Stimulated activated CD4-positive, alpha-beta T cell treated with anti-CD3 and anti-CD28 coated beads, Interleukin-1b, Interleukin-23, amount 100 ng/mL, for 24 hours (primary cell): ENCODE results near the gene KIRREL2.
"Not testable (repeated sequence)": the region's sequence is repeated elsewhere in the genome, so short reads cannot be mapped to it uniquely, and the experiment has no call there.

Source experiments
- DNase-seq, 4 experiments: peaks; one replicate each; pipeline ENCODE4 v3.0.0-alpha.2; 2020; ENCODE audit warnings: low read depth in 4 of 4, low spot score in 1 of 4

Gene KIRREL2

GRCh38 chr19:35895911-35896642, 39.4 kb downstream of the KIRREL2 start:
- DNase-seq: no peak

- DNase-seq: no peak
Measured at GRCh38 chr19:35896643-35897040, 39.9 kb downstream of the KIRREL2 start.

- DNase-seq: no peak
Measured at GRCh38 chr19:35897706-35898451, 41.2 kb downstream of the KIRREL2 start.

GRCh38 chr19:35898499-35898809, 41.7 kb downstream of the KIRREL2 start:
- no peak for DNase-seq

GRCh38 chr19:35899547-35900214, 43.0 kb downstream of the KIRREL2 start:
- peak; percentile 69 to 84 (median 76) for DNase-seq

GRCh38 chr19:35901055-35901644, 44.4 kb downstream of the KIRREL2 start:
- no peak for DNase-seq

- DNase-seq: no peak
Measured at GRCh38 chr19:35901854-35902661, 45.3 kb downstream of the KIRREL2 start, which contains the start of gene HCST. HCST (plus strand) TSS chr19:35902529; CDS start chr19:35902594, 65 bp downstream.

GRCh38 chr19:35902870-35903475, 46.3 kb downstream of the KIRREL2 start:
- DNase-seq: no peak

GRCh38 chr19:35903550-35904179, 47.0 kb downstream of the KIRREL2 start:
- peak; percentile 57 to 81 (median 62) for DNase-seq

- no peak for DNase-seq
Measured at GRCh38 chr19:35904311-35905068, 47.8 kb downstream of the KIRREL2 start.

- no peak for DNase-seq
Measured at GRCh38 chr19:35905178-35905727, 48.5 kb downstream of the KIRREL2 start.

GRCh38 chr19:35907377-35907745, 50.6 kb downstream of the KIRREL2 start:
- DNase-seq: no peak

GRCh38 chr19:35908010-35908441, 51.3 kb downstream of the KIRREL2 start, which contains the start of gene TYROBP:
TYROBP (minus strand) TSS chr19:35908295; CDS start chr19:35908228, 67 bp downstream.
- DNase-seq: no peak

- DNase-seq: no peak
Measured at GRCh38 chr19:35908973-35909683, 52.4 kb downstream of the KIRREL2 start.

- DNase-seq: no peak
Measured at GRCh38 chr19:35909684-35910035, 52.9 kb downstream of the KIRREL2 start.

GRCh38 chr19:35910355-35910754, 53.6 kb downstream of the KIRREL2 start:
- not testable (repeated sequence) for DNase-seq

- DNase-seq: no peak
Measured at GRCh38 chr19:35911173-35911572, 54.5 kb downstream of the KIRREL2 start.

GRCh38 chr19:35911790-35912189, 55.1 kb downstream of the KIRREL2 start:
- DNase-seq: no peak
